K562 (cell line): ENCODE data around the gene EPHA10. TPM values are rescaled to one million over a fixed set of nuclear protein-coding genes. Genes with fewer than 3 reads are reported as not detected.
A peak's percentile ranks its signal among the peaks of the same experiment; 100 is the strongest.

ENCODE experiments used
- ATF1 ChIP-seq, 2 experiments: fragments of 450-650 bp in 1 of 2; IDR thresholded peaks; 2 replicates each; pipeline ENCODE4 v1.6.1; 2016; ENCODE audit warnings: missing compliant biosample characterization in 1 of 2, missing genetic modification characterization in 1 of 2
- CCNT2 ChIP-seq: IDR thresholded peaks from 2 replicates; pipeline ENCODE4 v1.6.1; 2011; ENCODE audit warnings: borderline replicate concordance, low read depth, mild to moderate bottlenecking, moderate library complexity, mixed read lengths, low read length; ENCODE audit not compliant: insufficient read length; ENCODE audit errors: extremely low read depth
- DNMT1 ChIP-seq: fragments of 450-650 bp; IDR thresholded peaks from 2 replicates; pipeline ENCODE4 v1.6.1; 2016; ENCODE audit warnings: antibody characterized with exemption, mild to moderate bottlenecking
- EHMT2 ChIP-seq: fragments of 450-650 bp; IDR thresholded peaks from 2 replicates; pipeline ENCODE4 v1.6.1; 2018; ENCODE audit warnings: antibody characterized with exemption
- EWSR1 ChIP-seq: fragments of 450-650 bp; IDR thresholded peaks from 2 replicates; pipeline ENCODE4 v1.6.1; 2018; ENCODE audit warnings: borderline replicate concordance, mild to moderate bottlenecking, low read depth, moderate library complexity; ENCODE audit not compliant: partially characterized antibody
- KLF13 ChIP-seq: fragments of 450-650 bp; IDR thresholded peaks from 2 replicates; pipeline ENCODE4 v1.6.1; 2016; ENCODE audit warnings: missing genetic modification characterization, low read depth, mild to moderate bottlenecking, missing compliant biosample characterization, moderate library complexity, borderline replicate concordance
- NFYB ChIP-seq: IDR thresholded peaks from 2 replicates; pipeline ENCODE4 v1.6.1; 2011; ENCODE audit warnings: mild to moderate bottlenecking, moderate library complexity; ENCODE audit not compliant: insufficient read length; ENCODE audit errors: extremely low read depth
- PHF8 ChIP-seq: fragments of 200-600 bp; sonication (generic); IDR thresholded peaks from 2 replicates; pipeline ENCODE4 v1.6.1; 2012; ENCODE audit warnings: mixed run types, mild to moderate bottlenecking, inconsistent platforms, low read length, moderate library complexity, borderline replicate concordance
- RBM34 ChIP-seq: fragments of 200-400 bp; formaldehyde crosslinking; IDR thresholded peaks from 2 replicates; pipeline ENCODE4 v1.6.1; 2018; ENCODE audit warnings: low read length, borderline replicate concordance; ENCODE audit not compliant: insufficient read depth
- SIRT6 ChIP-seq: IDR thresholded peaks from one replicate; pipeline ENCODE4 v1.6.1; 2012; ENCODE audit warnings: low read depth, mild to moderate bottlenecking, control low read depth, inconsistent platforms, low read length, moderate library complexity
- ZBTB33 ChIP-seq: sonication (generic); formaldehyde crosslinking; IDR thresholded peaks from 2 replicates; pipeline ENCODE4 v1.8.1; 2023; ENCODE audit warnings: mild to moderate bottlenecking, missing genetic modification reagents
- ZNF140 ChIP-seq: fragments of 250-450 bp; sonication (Bioruptor Pico); IDR thresholded peaks from 2 replicates; pipeline ENCODE4 v1.8.0; 2021; ENCODE audit warnings: moderate library complexity, mild to moderate bottlenecking, inconsistent platforms
- ZNF224 ChIP-seq: sonication (generic); formaldehyde crosslinking; IDR thresholded peaks from 2 replicates; pipeline ENCODE4 v1.8.0; 2022; ENCODE audit warnings: mild to moderate bottlenecking, missing genetic modification reagents
- ZNF318 ChIP-seq, 2 experiments: fragments of 450-650 bp; IDR thresholded peaks; 2 replicates each; pipeline ENCODE4 v1.6.1; 2016; ENCODE audit warnings: mild to moderate bottlenecking in 2 of 2, borderline replicate concordance in 1 of 2, low read depth in 1 of 2, moderate library complexity in 1 of 2
- ZNF589 ChIP-seq: fragments of 200-800 bp; sonication (Bioruptor generic); IDR thresholded peaks from 2 replicates; pipeline ENCODE4 v1.6.1; 2016; ENCODE audit warnings: low read depth, missing genetic modification characterization, missing compliant biosample characterization
- polyA plus RNA-seq, 8 experiments: library from polyadenylated mRNA; depleted of rRNA in 4 of 8; stranded (reverse) in 5 of 8; unstranded in 3 of 8; fragments of >200 nt; fragmentation: Nextera tagmentation in 2 of 8; fragmentation: Illumina TruSeq in 1 of 8; extraction: Ambion mirVana in 2 of 8; extraction: Trizol in 1 of 8; gene quantifications; 2 replicates each; pipeline versions ENCODE4 v1.2.1 to v1.2.3, GENCODE V29; 2011 to 2014; ENCODE audit warnings: inconsistent platforms in 1 of 8, missing spikeins in 1 of 8
- total RNA-seq, 7 experiments: library from RNA; depleted of rRNA in 6 of 7; stranded (reverse); fragments of >200 nt in 6 of 7; fragmentation: Illumina TruSeq in 2 of 7; extraction: Trizol in 2 of 7; gene quantifications; 2 replicates each; pipeline versions ENCODE4 v1.2.1 to v1.2.3, GENCODE V29; 2011 to 2021; ENCODE audit warnings: low replicate concordance in 1 of 7

The EPHA10 gene
- total and polyA plus RNA-seq, 9 of the 15 experiments (the other 6 are each of a cell fraction or from before 2014, with no cell fraction given), result 0.03 TPM; not detected in 8

DNA sequence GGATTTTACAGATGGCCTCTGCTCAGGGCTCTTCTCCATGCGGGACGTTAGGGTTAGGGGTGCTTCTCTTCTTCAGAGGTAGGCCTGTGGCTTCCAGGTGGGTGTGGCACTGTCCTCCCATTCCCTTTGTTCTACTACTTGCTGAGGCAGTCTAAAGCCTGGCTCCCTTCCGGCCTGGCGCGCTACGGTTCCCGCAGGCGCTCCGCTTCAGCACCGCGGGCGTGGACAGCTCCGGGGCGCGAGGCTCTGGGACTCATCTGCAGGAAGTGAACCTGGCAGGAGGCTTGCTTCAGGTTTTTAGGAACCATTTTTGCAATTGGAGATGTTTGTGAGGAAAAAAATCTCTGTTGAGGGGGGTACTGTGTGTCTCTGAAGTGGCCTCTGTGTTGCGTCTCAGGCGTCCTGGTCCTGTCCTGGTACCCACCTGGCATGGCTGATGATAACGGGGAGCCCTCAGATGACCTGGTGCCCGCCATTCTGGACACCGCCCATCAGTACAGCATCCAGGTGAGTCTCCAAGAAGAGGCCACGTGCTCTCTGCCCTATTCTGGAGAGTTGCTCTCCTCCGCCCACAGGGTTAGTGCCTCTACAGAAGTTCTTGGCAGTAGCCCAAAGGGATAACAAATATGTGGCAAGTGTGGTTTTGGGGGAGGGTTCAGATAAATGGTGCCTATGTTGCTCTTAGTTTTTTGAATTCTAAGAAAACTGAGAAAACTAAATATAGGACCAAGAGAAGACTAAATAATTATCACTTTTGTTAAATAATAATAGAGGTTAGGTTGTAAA lies 30.6 kb upstream of the EPHA10 start (continued):
- TF ChIP-seq ZBTB33 (CRISPR knock-in tag) (peak; percentile 84), ZNF318 (IDR thresholded peaks at IDR 0.05; ENCODE audit: borderline replicate concordance in 1 of 2, low read depth in 1 of 2) (no peak), ZNF140 (CRISPR knock-in tag) (no peak), KLF13 (tag) (0 out of 2 replicates have a peak, but pooled peaks have one; percentile 16), SIRT6 (no peak), EHMT2 (peak; percentile 99), CCNT2 (peak; percentile 35), DNMT1 (no peak), ZNF589 (CRISPR knock-in tag) (no peak), EWSR1 (no peak), ATF1 (CRISPR knock-in tag; IDR thresholded peaks at IDR 0.05) (peak; percentile 50; the same call in 1 of the 2 replicates), ATF1 (tag; IDR thresholded peaks at IDR 0.05) (no peak), ZNF224 (CRISPR knock-in tag) (peak; percentile 87; the same call in 1 of the 2 replicates), PHF8 (no peak), NFYB (no peak), RBM34 (no peak)
